Esophagus squamous epithelium (tissue), 5 donors: ENCODE results near the gene PARVG. TPM values are rescaled to one million over a fixed set of nuclear protein-coding genes. Genes with fewer than 3 reads are reported as not detected.
A peak's percentile ranks its signal among the peaks of the same experiment; 100 is the strongest.

Source experiments
- DNase-seq: peaks from one replicate; lab custom pipeline; 2025; lab: John Stamatoyannopoulos, UW
- H3K27ac ChIP-seq, 4 donors: fragments of 200-600 bp; sonication (generic); one replicate each; pipeline ENCODE4 v1.5.1; 2016 to 2019; ENCODE audit warnings: mild to moderate bottlenecking in 1 of 4
- H3K27me3 ChIP-seq, 4 donors: fragments of 200-600 bp; sonication (generic); 1 replicate in 3 of 4; 2 replicates in 1 of 4; pipeline versions ENCODE4 v1.5.1 to v1.6.0; 2017 to 2021; ENCODE audit warnings: antibody characterized with exemption in 1 of 4
- H3K36me3 ChIP-seq, 3 donors: fragments of 200-600 bp; sonication (generic); one replicate each; pipeline ENCODE4 v1.5.1; 2016 to 2019
- H3K4me1 ChIP-seq, 3 donors: fragments of 200-600 bp; sonication (generic); one replicate each; pipeline ENCODE4 v1.5.1; 2017 to 2019
- H3K4me3 ChIP-seq, 4 donors: fragments of 200-600 bp; sonication (generic); 1 replicate in 3 of 4; 2 replicates in 1 of 4; pipeline ENCODE4 v1.5.1; 2016 to 2019; ENCODE audit warnings: mild to moderate bottlenecking in 2 of 4, moderate library complexity in 1 of 4
- H3K9me3 ChIP-seq, 3 donors: fragments of 200-600 bp; sonication (generic); one replicate each; pipeline ENCODE4 v1.5.1; 2016 to 2019
- CTCF ChIP-seq, 6 experiments: fragments of 450-650 bp in 4 of 6; fragments of 200-600 bp in 2 of 6; sonication (generic) in 2 of 6; IDR thresholded peaks; one replicate each; pipeline ENCODE4 v1.5.1; 2016 to 2019; ENCODE audit warnings: antibody characterized with exemption in 6 of 6, mild to moderate bottlenecking in 4 of 6, moderate library complexity in 4 of 6
- POLR2A ChIP-seq, 4 donors: fragments of 450-650 bp; IDR thresholded peaks; one replicate each; pipeline ENCODE4 v1.6.1; 2017; ENCODE audit warnings: antibody characterized with exemption in 4 of 4, mild to moderate bottlenecking in 4 of 4, moderate library complexity in 3 of 4
- WGBS, 2 donors: methylation state at CpG; one replicate each; pipeline ENCODE4 v1.1.5; 2018; 5-methylcytosine and 5-hydroxymethylcytosine counted together
- intact Hi-C: fragments of 100-400 bp; cut with DNase I; formaldehyde crosslinking; loops from one replicate; pipeline ENCODE4 v1.15.0; 2022
- total RNA-seq, 4 donors: library from RNA; depleted of rRNA; stranded (reverse); fragments of >200 nt; gene quantifications; one replicate each; pipeline ENCODE4 v1.1.0, GENCODE V29; 2016
- donor health status: DM: yes; HTN: yes; CAD: no.

PARVG gene
- total RNA-seq, 4 donors from 2014 or later: 0.42 to 26.1 (median 2.2) TPM

GRCh38 chr22:44181912-44182587, 1.3 kb downstream of the PARVG start:
- intact Hi-C loops: no loop called here
- Histone ChIP-seq H3K9me3 (no peaks in the 10 kb centered on the region), H3K27ac (peak overlapping the region; percentile 45 to 76 (median 70)), H3K4me1 (peaks cover 0 to 3% (median 0%) of the 10 kb centered on the region in 3 donors), H3K4me3 (peak overlapping the region; percentile 16 to 59 (median 36)), H3K27me3 (peaks cover 0 to 65% (median 0%) of the 10 kb centered on the region in 4 donors), H3K36me3 (no peaks in the 10 kb centered on the region)
- 63 to 90% methylated on average over 2 to 12 of the region's 17 CpGs for WGBS, 2 donors
- no peak for TF ChIP-seq POLR2A (IDR thresholded peaks at IDR 0.05)
- TF ChIP-seq CTCF (IDR thresholded peaks at IDR 0.05): no peak
- no peak for DNase-seq

GRCh38 chr22:44182588-44183286, 2.0 kb downstream of the PARVG start:
- Histone ChIP-seq H3K27ac (peak overlapping the region; percentile 45 to 76 (median 70)), H3K27me3 (peaks cover 0 to 66% (median 0%) of the 10 kb centered on the region in 4 donors), H3K36me3 (no peaks in the 10 kb centered on the region), H3K9me3 (no peaks in the 10 kb centered on the region), H3K4me3 (peak overlapping the region in 3 of 4 donors; percentile 31 to 59 (median 41)), H3K4me1 (peaks cover 0 to 3% (median 0%) of the 10 kb centered on the region in 3 donors)
- TF ChIP-seq POLR2A (IDR thresholded peaks at IDR 0.05) (peak in 1 of 4 donors; percentile 58), CTCF (IDR thresholded peaks at IDR 0.05) (no peak)
- intact Hi-C loops: no loop called here
- 70 to 76% methylated on average over 10 to 11 of the region's 17 CpGs for WGBS, 2 donors
- DNase-seq: no peak

GRCh38 chr22:44183287-44183588, 2.5 kb downstream of the PARVG start:
- no peak overlapping the region for H3K4me3 ChIP-seq
- DNase-seq: no peak

GRCh38 chr22:44184006-44184405, 3.3 kb downstream of the PARVG start:
- Histone ChIP-seq H3K36me3 (no peaks in the 10 kb centered on the region), H3K9me3 (no peaks in the 10 kb centered on the region), H3K4me3 (no peak overlapping the region), H3K27me3 (peaks cover 0 to 75% (median 0%) of the 10 kb centered on the region in 4 donors), H3K27ac (no peak overlapping the region), H3K4me1 (peaks cover 0 to 3% (median 0%) of the 10 kb centered on the region in 3 donors)
- no peak for DNase-seq
- WGBS, 2 donors: 77 to 81% methylated on average over 3 to 4 of the region's 4 CpGs
- TF ChIP-seq CTCF (IDR thresholded peaks at IDR 0.05): no peak
- no peak for TF ChIP-seq POLR2A (IDR thresholded peaks at IDR 0.05)
- intact Hi-C loops: no loop called here

More at GRCh38 chr22:44183287-44183588, 2.5 kb downstream of the PARVG start:
- Histone ChIP-seq H3K4me1 (peaks cover 0 to 3% (median 0%) of the 10 kb centered on the region in 3 donors), H3K27ac (peak overlapping the region in 1 of 4 donors; percentile 76), H3K9me3 (no peaks in the 10 kb centered on the region), H3K27me3 (peaks cover 0 to 71% (median 0%) of the 10 kb centered on the region in 4 donors), H3K36me3 (no peaks in the 10 kb centered on the region)
- 67 to 100% methylated on average over 1 to 4 of the region's 8 CpGs for WGBS, 2 donors
- TF ChIP-seq CTCF (IDR thresholded peaks at IDR 0.05): no peak
- no peak for TF ChIP-seq POLR2A (IDR thresholded peaks at IDR 0.05)
- intact Hi-C loops: no loop called here
